H1 (cell line): ENCODE data around the gene PFKP. TPM values are rescaled to one million over a fixed set of nuclear protein-coding genes. Genes with fewer than 3 reads are reported as not detected.

Experiments
- CTCF ChIA-PET: fragments of 300-600 bp; sonication (Branson Sonifier 250); formaldehyde crosslinking; loops from one replicate; lab custom pipeline; 2021; ENCODE audit not compliant: partially characterized antibody; lab: Charles Lee
- POLR2A ChIA-PET: fragments of 300-600 bp; sonication (Branson Sonifier 250); formaldehyde crosslinking; loops from one replicate; lab custom pipeline; 2021; ENCODE audit warnings: inconsistent platforms; ENCODE audit not compliant: partially characterized antibody; lab: Charles Lee
- DNase-seq, 2 experiments: peaks; one replicate each; pipeline versions ENCODE4 v3.0.0 to v3.0.0-alpha.2; 2010 to 2022; ENCODE audit warnings: low spot score in 2 of 2, low read depth in 1 of 2, mixed read lengths in 1 of 2
- FAIRE-seq: peaks from 2 replicates; lab custom pipeline; 2011; peaks lifted over from hg19 to GRCh38; lab: Jason Lieb, UNC
- H2AFZ ChIP-seq: 2 replicates; pipeline ENCODE4 v1.8.1; 2012; ENCODE audit warnings: low read length, inconsistent platforms
- H2AK5ac ChIP-seq: 2 replicates; pipeline ENCODE4 v1.6.1; 2013; ENCODE audit warnings: low read depth, low read length
- H2BK120ac ChIP-seq: replicated peaks from 2 replicates; pipeline ENCODE3; 2013; ENCODE audit warnings: low read depth, low read length, inconsistent platforms
- H2BK12ac ChIP-seq: 2 replicates; pipeline ENCODE4 v1.6.1; 2013; ENCODE audit warnings: low read depth, low read length
- H2BK15ac ChIP-seq: 2 replicates; pipeline ENCODE4 v1.6.1; 2013; ENCODE audit warnings: low read length
- H2BK20ac ChIP-seq: 2 replicates; pipeline ENCODE4 v1.6.1; 2013; ENCODE audit warnings: low read length
- H2BK5ac ChIP-seq: 2 replicates; pipeline ENCODE4 v1.6.1; 2013; ENCODE audit warnings: low read depth, low read length
- H3K14ac ChIP-seq: 2 replicates; pipeline ENCODE4 v1.6.1; 2013; ENCODE audit warnings: inconsistent platforms; ENCODE audit not compliant: insufficient read length
- H3K18ac ChIP-seq: 2 replicates; pipeline ENCODE4 v1.6.1; 2013; ENCODE audit warnings: low read length; ENCODE audit errors: extremely low read depth
- H3K23ac ChIP-seq: 2 replicates; pipeline ENCODE4 v1.6.1; 2013; ENCODE audit warnings: inconsistent platforms; ENCODE audit not compliant: insufficient read length
- H3K23me2 ChIP-seq: 2 replicates; pipeline ENCODE4 v1.6.1; 2013; ENCODE audit warnings: low read depth, low read length
- H3K27ac ChIP-seq: 2 replicates; pipeline ENCODE4 v1.6.1; 2011; ENCODE audit warnings: low read depth, low read length, inconsistent platforms
- H3K27me3 ChIP-seq, 4 experiments: replicated peaks in 1 of 4; 1 replicate in 1 of 4; 2 replicates in 3 of 4; pipeline versions ENCODE4 v1.6.1 to v1.8.1; 2011 to 2013; ENCODE audit warnings: low read length in 3 of 4, mild to moderate bottlenecking in 3 of 4, inconsistent platforms in 2 of 4, mixed read lengths in 2 of 4, moderate library complexity in 1 of 4; ENCODE audit not compliant: control insufficient read depth in 3 of 4, insufficient read depth in 3 of 4; ENCODE audit errors: extremely low read depth in 1 of 4
- H3K36me3 ChIP-seq, 4 experiments: 2 replicates each; pipeline versions ENCODE4 v1.6.1 to v1.8.1; 2011 to 2013; ENCODE audit warnings: mild to moderate bottlenecking in 4 of 4, low read length in 3 of 4, moderate library complexity in 2 of 4, control low read depth in 1 of 4, inconsistent platforms in 1 of 4; ENCODE audit not compliant: insufficient read depth in 4 of 4, control insufficient read depth in 2 of 4
- H3K4ac ChIP-seq: replicated peaks from 2 replicates; pipeline ENCODE3; 2013; ENCODE audit warnings: low read length, low read depth, mixed read lengths, inconsistent platforms; ENCODE audit not compliant: insufficient read length
- H3K4me1 ChIP-seq, 4 experiments: replicated peaks in 1 of 4; 1 replicate in 1 of 4; 2 replicates in 3 of 4; pipeline versions ENCODE4 v1.6.1 to v1.8.1; 2011 to 2013; ENCODE audit warnings: low read length in 3 of 4, inconsistent platforms in 2 of 4, mixed read lengths in 1 of 4; ENCODE audit not compliant: insufficient read depth in 4 of 4, control insufficient read depth in 3 of 4
- H3K4me2 ChIP-seq, 2 experiments: 2 replicates each; pipeline versions ENCODE4 v1.6.1 to v1.8.1; 2011 to 2013; ENCODE audit warnings: low read depth in 2 of 2, low read length in 2 of 2, control low read depth in 1 of 2, inconsistent platforms in 1 of 2, mild to moderate bottlenecking in 1 of 2; ENCODE audit not compliant: insufficient read depth in 1 of 2
- H3K4me3 ChIP-seq, 4 experiments: fragments of 200-600, 300-600 bp in 1 of 4; sonication (generic), shearing (Covaris generic), sonication (Bioruptor Twin) in 1 of 4; 2 replicates each; pipeline versions ENCODE4 v1.5.1 to v1.8.1; 2011 to 2016; ENCODE audit warnings: low read length in 4 of 4, low read depth in 3 of 4, control low read depth in 2 of 4, inconsistent platforms in 2 of 4, mild to moderate bottlenecking in 2 of 4, mixed read lengths in 1 of 4, moderate library complexity in 1 of 4; ENCODE audit not compliant: insufficient read depth in 2 of 4; ENCODE audit errors: extremely low read depth in 1 of 4
- H3K56ac ChIP-seq: replicated peaks from 2 replicates; pipeline ENCODE3; 2013; ENCODE audit warnings: low read depth, mild to moderate bottlenecking, mixed read lengths, low read length, inconsistent platforms; ENCODE audit not compliant: insufficient read length
- H3K79me1 ChIP-seq: 2 replicates; pipeline ENCODE4 v1.6.1; 2013; ENCODE audit warnings: low read depth, low read length, control low read depth
- H3K79me2 ChIP-seq, 2 experiments: 2 replicates each; pipeline versions ENCODE4 v1.6.1 to v1.8.1; 2012 to 2013; ENCODE audit warnings: low read length in 2 of 2, mild to moderate bottlenecking in 2 of 2, inconsistent platforms in 1 of 2; ENCODE audit not compliant: insufficient read depth in 2 of 2, control insufficient read depth in 1 of 2
- H3K9ac ChIP-seq, 4 experiments: replicated peaks in 1 of 4; 1 replicate in 1 of 4; 2 replicates in 3 of 4; pipeline versions ENCODE4 v1.6.1 to v1.8.1; 2011 to 2013; ENCODE audit warnings: low read depth in 3 of 4, low read length in 3 of 4, control low read depth in 2 of 4, mild to moderate bottlenecking in 2 of 4, moderate library complexity in 2 of 4, inconsistent platforms in 1 of 4; ENCODE audit errors: extremely low read depth in 1 of 4
- H3K9me3 ChIP-seq, 2 experiments: 2 replicates each; pipeline versions ENCODE4 v1.6.1 to v1.8.1; 2012 to 2013; ENCODE audit warnings: mild to moderate bottlenecking in 2 of 2, moderate library complexity in 2 of 2, control low read depth in 1 of 2, inconsistent platforms in 1 of 2, low read depth in 1 of 2, low read length in 1 of 2, mixed read lengths in 1 of 2; ENCODE audit not compliant: insufficient read depth in 2 of 2
- H4K20me1 ChIP-seq, 2 experiments: replicated peaks in 1 of 2; 2 replicates each; pipeline versions ENCODE3 to v1.8.1; 2011 to 2013; ENCODE audit warnings: inconsistent platforms in 2 of 2, low read length in 2 of 2, mild to moderate bottlenecking in 1 of 2; ENCODE audit not compliant: insufficient read depth in 2 of 2, control insufficient read depth in 1 of 2
- H4K5ac ChIP-seq: 2 replicates; pipeline ENCODE4 v1.6.1; 2013; ENCODE audit warnings: low read length, low read depth, mixed read lengths, inconsistent platforms; ENCODE audit not compliant: insufficient read length
- H4K8ac ChIP-seq: 2 replicates; pipeline ENCODE4 v1.8.0; 2013; ENCODE audit warnings: mild to moderate bottlenecking, moderate library complexity, low read length, inconsistent platforms; ENCODE audit not compliant: insufficient read depth; ENCODE audit errors: extremely low read depth
- H4K91ac ChIP-seq: replicated peaks from 2 replicates; pipeline ENCODE3; 2013; ENCODE audit warnings: low read length, mixed read lengths, inconsistent platforms; ENCODE audit not compliant: insufficient read length
- ATF2 ChIP-seq: IDR thresholded peaks from 2 replicates; pipeline ENCODE4 v1.6.1; 2012; ENCODE audit warnings: low read length, inconsistent platforms
- CBX8 ChIP-seq: fragments of 300-800, 300-1000 bp; sonication (generic); IDR thresholded peaks from 2 replicates; pipeline ENCODE4 v1.7.1; 2016; ENCODE audit warnings: low read depth, low read length, borderline replicate concordance
- CHD1 ChIP-seq: IDR thresholded peaks from 2 replicates; pipeline ENCODE4 v1.6.1; 2012; ENCODE audit warnings: low read depth, low read length, improper control_type of control experiment
- JUN ChIP-seq: IDR thresholded peaks from 2 replicates; pipeline ENCODE4 v1.6.1; 2011; ENCODE audit warnings: low read depth, mild to moderate bottlenecking, improper control_type of control experiment, low read length
- WGBS, 2 experiments: shearing (Covaris generic) in 1 of 2; methylation state at CpG; one replicate each; pipeline versions ENCODE4 v1.1.6 to v1.1.7; 2013 to 2015; ENCODE audit warnings: low lambda C conversion rate in 2 of 2, mixed read lengths in 2 of 2, inconsistent platforms in 1 of 2, low coverage in 1 of 2, missing lambda C conversion rate in 1 of 2; ENCODE audit not compliant: insufficient replicate concordance in 2 of 2, insufficient coverage in 1 of 2, insufficient read length in 1 of 2; ENCODE audit errors: extremely low coverage in 1 of 2, missing lambda C conversion rate in 1 of 2; 5-methylcytosine and 5-hydroxymethylcytosine counted together
- polyA plus RNA-seq, 7 experiments: library from polyadenylated mRNA; depleted of rRNA in 3 of 7; stranded (reverse) in 5 of 7; unstranded in 2 of 7; fragments of >200 nt in 5 of 7; fragments of 200-250 nt in 2 of 7; gene quantifications; 1 replicate in 5 of 7; 2 replicates in 1 of 7; 4 replicates in 1 of 7; pipeline versions ENCODE4 v1.2.1 to v1.2.3, GENCODE V29; 2011 to 2013; ENCODE audit warnings: missing spikeins in 2 of 7, mixed read lengths in 2 of 7
- total RNA-seq: library from RNA; stranded (reverse); fragmentation: NEBNext Ultra II Directional; extraction: Animal tissue kit (Norgen Biotek cat#: 25700); gene quantifications from 2 replicates; pipeline ENCODE4 v1.2.1, GENCODE V29; 2021

Gene PFKP
- total and polyA plus RNA-seq, 2 of the 8 experiments (the other 6 are each of a cell fraction or from before 2014, with no cell fraction given), result 51.2 to 128 TPM

- DNase-seq (no peak), FAIRE-seq (no peak)
- Histone ChIP-seq H3K14ac (no peak overlapping the region), H3K4me3 (no peak overlapping the region), H3K4ac (no peak overlapping the region), H2BK20ac (no peak overlapping the region), H3K9me3 (no peaks in the 10 kb centered on the region), H3K36me3 (peaks cover 28 to 81% (median 66%) of the 10 kb centered on the region in 4 experiments), H4K5ac (no peak overlapping the region), H3K18ac (no peak overlapping the region), H2BK120ac (no peak overlapping the region), H2AFZ (no peak overlapping the region), H2AK5ac (no peak overlapping the region), H3K9ac (no peak overlapping the region), H3K23me2 (no peaks in the 10 kb centered on the region; the same call in 1 of the 2 replicates), H3K4me2 (no peak overlapping the region), H4K91ac (no peak overlapping the region), H3K4me1 (no peaks in the 10 kb centered on the region), H2BK5ac (no peak overlapping the region), H3K27me3 (no peaks in the 10 kb centered on the region), H3K79me1 (peaks cover 6% of the 10 kb centered on the region), H3K79me2 (0 out of 4 replicates have a peak, but pooled peaks cover 0 to 3% of the 10 kb centered on the region in 2 experiments), H4K20me1 (peaks cover 5 to 15% of the 10 kb centered on the region in 2 experiments), H3K56ac (no peak overlapping the region), H4K8ac (no peak overlapping the region), H3K23ac (no peak overlapping the region), H2BK12ac (no peak overlapping the region), H3K27ac (no peak overlapping the region), H2BK15ac (no peak overlapping the region)
- no peak for TF ChIP-seq ATF2
- no peak for TF ChIP-seq CHD1
- TF ChIP-seq CBX8, result no peak
- no peak for TF ChIP-seq JUN
- WGBS, 2 experiments, result 90% methylated on average over 19 of the region's 19 CpGs; no CpG with 5 or more reads in 1 of the 2 experiments
- POLR2A ChIA-PET, result interaction anchor here (0.7 to 3.9 kb wide), 3 partner anchors 11 to 1883 kb away, joined by 3 to 18 read pairs (median 3); no protein-coding TSS in a partner anchor
- CTCF ChIA-PET, result interaction anchor here (1.0 kb wide), 1 partner anchor 199 kb away, joined by 3 read pairs; no protein-coding TSS in a partner anchor
These were observed 46.0 kb downstream of the PFKP start for GRCh38 chr10:3113343-3113720.
